GM12878 (cell line): ENCODE data around the gene RAB23. TPM values are rescaled to one million over a fixed set of nuclear protein-coding genes. Genes with fewer than 3 reads are reported as not detected.

Experiments
- ATAC-seq: fragments of 200-7000 bp; cut with Tn5 transposase; 3 replicates; pipeline ENCODE4 v1.9.1; 2020; ENCODE audit warnings: mild to moderate bottlenecking, moderate library complexity
- BruUV-seq: library from RNA; stranded (reverse); fragments of 400-500 nt; replicated peaks from 2 replicates; lab custom pipeline; 2021; lab: Mats Ljungman, UMichigan
- CTCF ChIA-PET: fragments of 300-600 bp; sonication (Branson Sonifier 250); formaldehyde crosslinking; extraction: SDS; loops from one replicate; lab custom pipeline; 2021; ENCODE audit warnings: inconsistent platforms; lab: Yijun Ruan, JAX
- POLR2A ChIA-PET: fragments of 350-600 bp; formaldehyde crosslinking; extraction: SDS; loops from one replicate; lab custom pipeline; 2021; ENCODE audit warnings: inconsistent platforms; lab: Charles Lee
- RAD21 ChIA-PET: fragments of 300-600 bp; sonication (Branson Sonifier 250); formaldehyde crosslinking; loops from one replicate; lab custom pipeline; 2023; ENCODE audit warnings: antibody characterized with exemption; ENCODE audit not compliant: unreplicated experiment; lab: Charles Lee
- SMC1A ChIA-PET: fragments of 300-600 bp; sonication (Branson Sonifier 250); formaldehyde crosslinking; loops from one replicate; lab custom pipeline; 2023; ENCODE audit not compliant: unreplicated experiment, uncharacterized antibody; lab: Charles Lee
- DNase-seq: peaks from one replicate; pipeline ENCODE4 v3.0.0-alpha.2; 2011; ENCODE audit warnings: low read depth, low spot score
- FAIRE-seq: peaks from 3 replicates; lab custom pipeline; 2011; peaks lifted over from hg19 to GRCh38; lab: Jason Lieb, UNC
- H2AFZ ChIP-seq: 2 replicates; pipeline ENCODE4 v1.6.0; 2011; ENCODE audit warnings: low read depth, low read length, control low read depth; ENCODE audit not compliant: control insufficient read depth
- H3K27ac ChIP-seq: 2 replicates; pipeline ENCODE4 v1.5.1; 2011; ENCODE audit warnings: control low read depth; ENCODE audit not compliant: control insufficient read depth, insufficient read depth
- H3K27me3 ChIP-seq, 2 experiments: replicated peaks in 1 of 2; 2 replicates each; pipeline versions ENCODE4 v1.6.0 to v1.6.1; 2011; ENCODE audit warnings: low read length in 1 of 2; ENCODE audit not compliant: control insufficient read depth in 2 of 2, insufficient read depth in 2 of 2
- H3K36me3 ChIP-seq, 2 experiments: 2 replicates each; pipeline ENCODE4 v1.5.1; 2011; ENCODE audit warnings: low read length in 1 of 2; ENCODE audit not compliant: control insufficient read depth in 2 of 2, insufficient read depth in 2 of 2
- H3K4me1 ChIP-seq: 2 replicates; pipeline ENCODE4 v1.6.1; 2011; ENCODE audit warnings: mild to moderate bottlenecking, low read length, moderate library complexity, mixed read lengths; ENCODE audit not compliant: control insufficient read depth, insufficient read depth
- H3K4me2 ChIP-seq: 2 replicates; pipeline ENCODE4 v1.6.0; 2011; ENCODE audit warnings: control low read depth; ENCODE audit not compliant: control insufficient read depth, insufficient read depth
- H3K4me3 ChIP-seq: fragments of 200-600 bp; sonication (generic); 2 replicates; pipeline ENCODE4 v1.5.1; 2016
- H3K79me2 ChIP-seq: 2 replicates; pipeline ENCODE4 v1.6.0; 2011; ENCODE audit warnings: low read length; ENCODE audit not compliant: control insufficient read depth, insufficient read depth
- H3K9ac ChIP-seq: 2 replicates; pipeline ENCODE4 v1.8.0; 2011; ENCODE audit warnings: low read length, control low read depth, mixed read lengths; ENCODE audit not compliant: control insufficient read depth, insufficient read depth
- H3K9me3 ChIP-seq: replicated peaks from 3 replicates; pipeline ENCODE4 v1.5.1; 2011; ENCODE audit warnings: mild to moderate bottlenecking, low read length; ENCODE audit not compliant: control insufficient read depth, insufficient read depth
- H4K20me1 ChIP-seq: 2 replicates; pipeline ENCODE4 v1.6.0; 2011; ENCODE audit not compliant: control insufficient read depth, insufficient read depth
- BCL11A ChIP-seq: IDR thresholded peaks from 2 replicates; pipeline ENCODE4 v1.6.1; 2011; ENCODE audit warnings: low read depth, low read length
- MEF2B ChIP-seq: fragments of 450-650 bp; IDR thresholded peaks from 2 replicates; pipeline ENCODE4 v1.6.1; 2018; ENCODE audit warnings: mild to moderate bottlenecking, moderate library complexity; ENCODE audit not compliant: partially characterized antibody, poor library complexity, severe bottlenecking
- MYC ChIP-seq: IDR thresholded peaks from 2 replicates; pipeline ENCODE4 v1.6.1; 2011; ENCODE audit warnings: mild to moderate bottlenecking, low read length, moderate library complexity, inconsistent platforms; ENCODE audit not compliant: insufficient read depth, insufficient replicate concordance, insufficient read length, severe bottlenecking
- NFIC ChIP-seq: IDR thresholded peaks from 2 replicates; pipeline ENCODE4 v1.6.1; 2012; ENCODE audit warnings: low read depth, mild to moderate bottlenecking, inconsistent platforms, low read length, moderate library complexity
- WGBS: methylation state at CpG from one replicate; pipeline ENCODE4 v1.1.6; 2016; ENCODE audit warnings: low lambda C conversion rate; ENCODE audit not compliant: insufficient replicate concordance, insufficient coverage; ENCODE audit errors: missing lambda C conversion rate; 5-methylcytosine and 5-hydroxymethylcytosine counted together
- in situ Hi-C: fragments of 300-500 bp; cut with MboI; formaldehyde crosslinking; loops from 9 replicates; pipeline ENCODE4 v1.14.3; 2018; ENCODE audit warnings: mixed read lengths
- intact Hi-C: fragments of 100-400 bp; cut with micrococcal nuclease; formaldehyde crosslinking; loops from one replicate; pipeline ENCODE4 v1.14.2; 2022; ENCODE audit not compliant: unreplicated experiment
- polyA plus RNA-seq, 11 experiments: library from polyadenylated mRNA; depleted of rRNA in 4 of 11; unstranded in 6 of 11; stranded (reverse) in 5 of 11; fragments of >200 nt; fragmentation: Nextera tagmentation in 4 of 11; fragmentation: Illumina TruSeq in 1 of 11; extraction: Ambion mirVana in 4 of 11; extraction: Trizol in 1 of 11; gene quantifications; 1 replicate in 1 of 11; 2 replicates in 10 of 11; pipeline versions ENCODE4 v1.2.1 to v1.2.3, GENCODE V29; 2011 to 2016; ENCODE audit warnings: inconsistent platforms in 2 of 11, missing spikeins in 2 of 11, low read depth in 1 of 11
- total RNA-seq, 4 experiments: library from RNA; depleted of rRNA in 3 of 4; stranded (reverse); fragments of >200 nt in 3 of 4; fragmentation: Illumina TruSeq in 1 of 4; extraction: Trizol in 1 of 4; gene quantifications; 2 replicates each; pipeline versions ENCODE4 v1.2.1 to v1.2.3, GENCODE V29; 2013 to 2021
- TF ChIP-seq, protein P1 (sequence below): fragments of 450-650 bp; conservative IDR thresholded peaks from 2 replicates; pipeline ENCODE4 v1.6.1; 2017; ENCODE audit warnings: mild to moderate bottlenecking, moderate library complexity
- TF ChIP-seq, protein P2 (sequence below): fragments of 450-650 bp; IDR thresholded peaks from 2 replicates; pipeline ENCODE4 v1.6.1; 2017; ENCODE audit warnings: mild to moderate bottlenecking, moderate library complexity

RAB23 gene
- total and polyA plus RNA-seq, 10 of the 15 experiments (the other 5 are each of a cell fraction or from before 2014, with no cell fraction given), result 0.80 to 6.0 (median 3.1) TPM

DNA sequence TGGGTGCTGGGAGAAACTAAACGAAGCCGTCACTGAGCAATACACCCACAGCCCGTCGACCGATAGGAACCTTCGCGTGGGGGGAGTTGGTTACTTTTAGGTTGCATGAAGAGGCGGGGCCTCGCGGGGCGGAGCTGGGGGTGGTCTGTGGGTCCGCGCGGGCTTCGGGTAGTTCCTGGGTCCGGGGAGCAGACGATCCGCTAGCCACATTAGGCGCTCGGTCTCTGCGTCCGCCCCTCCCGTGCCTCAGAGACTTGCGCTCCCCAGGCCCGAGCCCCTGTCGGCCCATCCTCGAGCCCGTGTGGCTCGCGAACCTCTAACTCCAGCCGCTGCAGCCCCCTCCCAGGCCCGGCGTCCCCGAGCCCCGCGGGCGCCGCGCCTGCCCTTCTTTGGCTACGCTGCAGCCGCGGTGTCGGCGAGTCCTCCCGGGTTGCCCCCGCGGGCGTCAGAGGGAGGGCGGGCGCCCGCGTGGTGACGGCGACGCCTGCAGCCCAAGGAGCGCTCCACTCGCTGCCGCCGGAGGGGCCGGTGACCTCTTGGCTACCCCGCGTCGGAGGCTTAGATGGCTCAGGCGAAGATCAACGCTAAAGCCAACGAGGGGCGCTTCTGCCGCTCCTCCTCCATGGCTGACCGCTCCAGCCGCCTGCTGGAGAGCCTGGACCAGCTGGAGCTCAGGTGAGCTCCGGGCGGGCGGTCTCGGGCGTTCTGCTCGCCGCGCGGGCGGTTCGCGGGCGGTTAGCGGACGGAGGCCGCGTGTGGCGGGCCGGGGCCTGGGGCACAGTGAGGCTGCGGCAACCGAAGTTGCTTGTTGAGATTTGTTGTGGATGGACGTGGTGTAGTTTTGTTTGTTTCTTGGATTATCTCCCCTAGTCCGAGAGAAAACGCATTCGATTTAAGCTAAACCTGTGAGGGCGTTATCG, 49.7 kb downstream of the RAB23 start, which contains the start of gene BAG2 (continued):
- TF ChIP-seq, protein P1, sequence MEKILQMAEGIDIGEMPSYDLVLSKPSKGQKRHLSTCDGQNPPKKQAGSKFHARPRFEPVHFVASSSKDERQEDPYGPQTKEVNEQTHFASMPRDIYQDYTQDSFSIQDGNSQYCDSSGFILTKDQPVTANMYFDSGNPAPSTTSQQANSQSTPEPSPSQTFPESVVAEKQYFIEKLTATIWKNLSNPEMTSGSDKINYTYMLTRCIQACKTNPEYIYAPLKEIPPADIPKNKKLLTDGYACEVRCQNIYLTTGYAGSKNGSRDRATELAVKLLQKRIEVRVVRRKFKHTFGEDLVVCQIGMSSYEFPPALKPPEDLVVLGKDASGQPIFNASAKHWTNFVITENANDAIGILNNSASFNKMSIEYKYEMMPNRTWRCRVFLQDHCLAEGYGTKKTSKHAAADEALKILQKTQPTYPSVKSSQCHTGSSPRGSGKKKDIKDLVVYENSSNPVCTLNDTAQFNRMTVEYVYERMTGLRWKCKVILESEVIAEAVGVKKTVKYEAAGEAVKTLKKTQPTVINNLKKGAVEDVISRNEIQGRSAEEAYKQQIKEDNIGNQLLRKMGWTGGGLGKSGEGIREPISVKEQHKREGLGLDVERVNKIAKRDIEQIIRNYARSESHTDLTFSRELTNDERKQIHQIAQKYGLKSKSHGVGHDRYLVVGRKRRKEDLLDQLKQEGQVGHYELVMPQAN, result peak; percentile 71
- TF ChIP-seq, protein P2, sequence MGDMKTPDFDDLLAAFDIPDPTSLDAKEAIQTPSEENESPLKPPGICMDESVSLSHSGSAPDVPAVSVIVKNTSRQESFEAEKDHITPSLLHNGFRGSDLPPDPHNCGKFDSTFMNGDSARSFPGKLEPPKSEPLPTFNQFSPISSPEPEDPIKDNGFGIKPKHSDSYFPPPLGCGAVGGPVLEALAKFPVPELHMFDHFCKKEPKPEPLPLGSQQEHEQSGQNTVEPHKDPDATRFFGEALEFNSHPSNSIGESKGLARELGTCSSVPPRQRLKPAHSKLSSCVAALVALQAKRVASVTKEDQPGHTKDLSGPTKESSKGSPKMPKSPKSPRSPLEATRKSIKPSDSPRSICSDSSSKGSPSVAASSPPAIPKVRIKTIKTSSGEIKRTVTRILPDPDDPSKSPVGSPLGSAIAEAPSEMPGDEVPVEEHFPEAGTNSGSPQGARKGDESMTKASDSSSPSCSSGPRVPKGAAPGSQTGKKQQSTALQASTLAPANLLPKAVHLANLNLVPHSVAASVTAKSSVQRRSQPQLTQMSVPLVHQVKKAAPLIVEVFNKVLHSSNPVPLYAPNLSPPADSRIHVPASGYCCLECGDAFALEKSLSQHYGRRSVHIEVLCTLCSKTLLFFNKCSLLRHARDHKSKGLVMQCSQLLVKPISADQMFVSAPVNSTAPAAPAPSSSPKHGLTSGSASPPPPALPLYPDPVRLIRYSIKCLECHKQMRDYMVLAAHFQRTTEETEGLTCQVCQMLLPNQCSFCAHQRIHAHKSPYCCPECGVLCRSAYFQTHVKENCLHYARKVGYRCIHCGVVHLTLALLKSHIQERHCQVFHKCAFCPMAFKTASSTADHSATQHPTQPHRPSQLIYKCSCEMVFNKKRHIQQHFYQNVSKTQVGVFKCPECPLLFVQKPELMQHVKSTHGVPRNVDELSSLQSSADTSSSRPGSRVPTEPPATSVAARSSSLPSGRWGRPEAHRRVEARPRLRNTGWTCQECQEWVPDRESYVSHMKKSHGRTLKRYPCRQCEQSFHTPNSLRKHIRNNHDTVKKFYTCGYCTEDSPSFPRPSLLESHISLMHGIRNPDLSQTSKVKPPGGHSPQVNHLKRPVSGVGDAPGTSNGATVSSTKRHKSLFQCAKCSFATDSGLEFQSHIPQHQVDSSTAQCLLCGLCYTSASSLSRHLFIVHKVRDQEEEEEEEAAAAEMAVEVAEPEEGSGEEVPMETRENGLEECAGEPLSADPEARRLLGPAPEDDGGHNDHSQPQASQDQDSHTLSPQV, result no peak
- TF ChIP-seq BCL11A, result no peak

DNA sequence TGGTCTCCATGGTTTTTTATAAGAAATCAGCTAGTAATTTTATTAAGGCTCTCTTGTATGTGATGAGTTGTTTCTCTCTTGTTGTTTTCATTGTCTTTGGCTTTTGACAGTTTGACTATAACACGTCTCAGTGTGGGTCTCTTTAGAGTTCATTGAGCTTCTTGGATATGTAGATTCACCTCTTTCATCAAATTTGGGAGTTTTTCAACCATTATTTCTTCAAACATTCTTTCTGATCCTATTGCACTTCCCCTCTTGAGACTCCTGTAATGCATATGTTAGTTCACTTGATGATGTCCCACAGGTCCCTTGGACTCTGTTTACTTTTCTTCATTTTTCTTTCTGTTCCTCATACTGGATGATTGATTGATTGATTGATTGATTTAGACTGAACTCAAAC, 57.0 kb downstream of the RAB23 start:
- no peak overlapping the region for H3K4me2 ChIP-seq
- 100% methylated on average over 1 of the region's 1 CpG for WGBS
- H3K4me1 ChIP-seq, result no peaks in the 10 kb centered on the region
- H3K9me3 ChIP-seq, result no peaks in the 10 kb centered on the region
- H3K36me3 ChIP-seq, result peaks cover 0 to 5% of the 10 kb centered on the region in 2 experiments; a peak in 2 of 4 replicates
- TF ChIP-seq MEF2B (no peak), NFIC (no peak), MYC (no peak)
- BruUV-seq, result no TSS peak
- H3K4me3 ChIP-seq, result no peak overlapping the region
- DNase-seq (no peak), FAIRE-seq (no peak), ATAC-seq (no peak)
- RAD21 ChIA-PET, result no interaction called here
- CTCF ChIA-PET, result no interaction called here
- in situ Hi-C loops, result no loop called here
- no peak overlapping the region for H3K9ac ChIP-seq
- no peaks in the 10 kb centered on the region for H3K79me2 ChIP-seq
- POLR2A ChIA-PET, result interaction anchor here (0.6 kb wide), 1 partner anchor 63 kb away, joined by 3 read pairs; no protein-coding TSS in a partner anchor
- no peak overlapping the region for H3K27ac ChIP-seq
- SMC1A ChIA-PET, result interaction anchor here (0.6 kb wide), 1 partner anchor 73 kb away, joined by 3 read pairs; no protein-coding TSS in a partner anchor
- H2AFZ ChIP-seq, result no peak overlapping the region
- no peaks in the 10 kb centered on the region for H3K27me3 ChIP-seq
- intact Hi-C loops, result no loop called here
- H4K20me1 ChIP-seq, result no peaks in the 10 kb centered on the region
